22Rv1 (cell line): ENCODE data around the gene ADAP1.

Experiments used
- ZFX ChIP-seq: fragments of 450-650 bp; IDR thresholded peaks from 2 replicates; pipeline ENCODE4 v1.6.1; 2017; ENCODE audit warnings: antibody characterized with exemption, borderline replicate concordance
- TF ChIP-seq, protein P1 (sequence below): fragments of 450-650 bp; IDR thresholded peaks from 2 replicates; pipeline ENCODE4 v1.5.1; 2017; ENCODE audit warnings: mild to moderate bottlenecking

DNA sequence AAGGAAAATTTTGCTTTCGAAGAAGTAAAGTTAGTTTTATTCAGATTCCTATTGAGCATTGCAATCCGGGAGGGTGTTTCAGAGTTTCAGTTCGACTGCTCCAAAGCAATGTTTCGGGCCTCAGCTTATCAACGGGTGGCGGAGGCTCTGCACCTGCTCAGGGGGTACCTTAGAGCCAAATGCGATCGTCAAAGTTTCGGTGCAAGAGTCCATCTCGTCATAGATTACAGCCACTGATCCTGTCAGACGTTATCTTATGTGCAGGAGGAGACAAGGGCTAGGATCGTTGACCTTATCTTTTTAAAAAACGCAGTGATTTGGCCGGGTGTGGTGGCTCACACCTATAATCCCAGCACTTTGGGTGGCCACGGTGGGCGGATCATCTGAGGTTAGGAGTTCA lies 24.7 kb upstream of the ADAP1 start:
- TF ChIP-seq, protein P1, sequence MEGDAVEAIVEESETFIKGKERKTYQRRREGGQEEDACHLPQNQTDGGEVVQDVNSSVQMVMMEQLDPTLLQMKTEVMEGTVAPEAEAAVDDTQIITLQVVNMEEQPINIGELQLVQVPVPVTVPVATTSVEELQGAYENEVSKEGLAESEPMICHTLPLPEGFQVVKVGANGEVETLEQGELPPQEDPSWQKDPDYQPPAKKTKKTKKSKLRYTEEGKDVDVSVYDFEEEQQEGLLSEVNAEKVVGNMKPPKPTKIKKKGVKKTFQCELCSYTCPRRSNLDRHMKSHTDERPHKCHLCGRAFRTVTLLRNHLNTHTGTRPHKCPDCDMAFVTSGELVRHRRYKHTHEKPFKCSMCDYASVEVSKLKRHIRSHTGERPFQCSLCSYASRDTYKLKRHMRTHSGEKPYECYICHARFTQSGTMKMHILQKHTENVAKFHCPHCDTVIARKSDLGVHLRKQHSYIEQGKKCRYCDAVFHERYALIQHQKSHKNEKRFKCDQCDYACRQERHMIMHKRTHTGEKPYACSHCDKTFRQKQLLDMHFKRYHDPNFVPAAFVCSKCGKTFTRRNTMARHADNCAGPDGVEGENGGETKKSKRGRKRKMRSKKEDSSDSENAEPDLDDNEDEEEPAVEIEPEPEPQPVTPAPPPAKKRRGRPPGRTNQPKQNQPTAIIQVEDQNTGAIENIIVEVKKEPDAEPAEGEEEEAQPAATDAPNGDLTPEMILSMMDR = no peak
- TF ChIP-seq ZFX = no peak
